ENCODE measurements around the gene ELK3.

The ELK3 gene

GRCh38 chr12:96242597-96242996, 48.4 kb downstream of the ELK3 start:
- TF ChIP-seq NFIC (IDR thresholded peaks at IDR 0.05) = no peak
- no peak for TF ChIP-seq YY1 (IDR thresholded peaks at IDR 0.05; ENCODE audit: low read depth)
- TF ChIP-seq MAX (IDR thresholded peaks at IDR 0.05) = no peak
- TF ChIP-seq RAD21 (IDR thresholded peaks at IDR 0.05; ENCODE audit: low read depth) = no peak
- TF ChIP-seq EGR1 (IDR thresholded peaks at IDR 0.05) = no peak
- TF ChIP-seq TAF1 (IDR thresholded peaks at IDR 0.05; ENCODE audit: low read depth) = no peak
- TF ChIP-seq TCF12 (IDR thresholded peaks at IDR 0.05; ENCODE audit: low read depth) = no peak
- TF ChIP-seq CREB1 (IDR thresholded peaks at IDR 0.05; ENCODE audit: low read depth) = no peak
- no peak for TF ChIP-seq CEBPB (IDR thresholded peaks at IDR 0.05)
- TF ChIP-seq USF1 (IDR thresholded peaks at IDR 0.05) = no peak
- TF ChIP-seq REST (IDR thresholded peaks at IDR 0.05; ENCODE audit: low read depth) = no peak
- no peak for TF ChIP-seq ZBTB7A (IDR thresholded peaks at IDR 0.05; ENCODE audit: low read depth)
- TF ChIP-seq EP300 (IDR thresholded peaks at IDR 0.05; ENCODE audit: borderline replicate concordance) = no peak
- TF ChIP-seq FOXM1 (IDR thresholded peaks at IDR 0.05; ENCODE audit: borderline replicate concordance, low read depth) = no peak
- no peak for TF ChIP-seq TEAD4 (IDR thresholded peaks at IDR 0.05)

GRCh38 chr12:96244826-96245225, 50.7 kb downstream of the ELK3 start:
- TF ChIP-seq FOXM1 (IDR thresholded peaks at IDR 0.05; ENCODE audit: borderline replicate concordance, low read depth) (no peak), CREB1 (IDR thresholded peaks at IDR 0.05; ENCODE audit: low read depth) (no peak), USF1 (IDR thresholded peaks at IDR 0.05) (no peak), TEAD4 (IDR thresholded peaks at IDR 0.05) (no peak), REST (IDR thresholded peaks at IDR 0.05; ENCODE audit: low read depth) (no peak)

- TF ChIP-seq NFIC (IDR thresholded peaks at IDR 0.05) = no peak
- TF ChIP-seq CREB1 (IDR thresholded peaks at IDR 0.05; ENCODE audit: low read depth) = no peak
- TF ChIP-seq FOXM1 (IDR thresholded peaks at IDR 0.05; ENCODE audit: borderline replicate concordance, low read depth) = no peak
- no peak for TF ChIP-seq YY1 (IDR thresholded peaks at IDR 0.05; ENCODE audit: low read depth)
- TF ChIP-seq TEAD4 (IDR thresholded peaks at IDR 0.05) = no peak
- TF ChIP-seq CEBPB (IDR thresholded peaks at IDR 0.05) = no peak
- TF ChIP-seq ZBTB7A (IDR thresholded peaks at IDR 0.05; ENCODE audit: low read depth) = no peak
- no peak for TF ChIP-seq USF1 (IDR thresholded peaks at IDR 0.05)
- no peak for TF ChIP-seq RAD21 (IDR thresholded peaks at IDR 0.05; ENCODE audit: low read depth)
- TF ChIP-seq TCF12 (IDR thresholded peaks at IDR 0.05; ENCODE audit: low read depth) = no peak
- TF ChIP-seq MAX (IDR thresholded peaks at IDR 0.05) = no peak
- no peak for TF ChIP-seq EP300 (IDR thresholded peaks at IDR 0.05; ENCODE audit: borderline replicate concordance)
- TF ChIP-seq EGR1 (IDR thresholded peaks at IDR 0.05) = no peak
Observed at GRCh38 chr12:96246926-96247505, 52.8 kb downstream of the ELK3 start.

- TF ChIP-seq MAX (IDR thresholded peaks at IDR 0.05) (no peak), RAD21 (IDR thresholded peaks at IDR 0.05; ENCODE audit: low read depth) (no peak), TEAD4 (IDR thresholded peaks at IDR 0.05) (no peak), TAF1 (IDR thresholded peaks at IDR 0.05; ENCODE audit: low read depth) (no peak), EP300 (IDR thresholded peaks at IDR 0.05; ENCODE audit: borderline replicate concordance) (no peak), TCF12 (IDR thresholded peaks at IDR 0.05; ENCODE audit: low read depth) (no peak), CEBPB (IDR thresholded peaks at IDR 0.05) (no peak), ZBTB7A (IDR thresholded peaks at IDR 0.05; ENCODE audit: low read depth) (no peak), REST (IDR thresholded peaks at IDR 0.05; ENCODE audit: low read depth) (no peak), USF1 (IDR thresholded peaks at IDR 0.05) (no peak), EGR1 (IDR thresholded peaks at IDR 0.05) (no peak), NFIC (IDR thresholded peaks at IDR 0.05) (no peak), CREB1 (IDR thresholded peaks at IDR 0.05; ENCODE audit: low read depth) (no peak), FOXM1 (IDR thresholded peaks at IDR 0.05; ENCODE audit: borderline replicate concordance, low read depth) (no peak), YY1 (IDR thresholded peaks at IDR 0.05; ENCODE audit: low read depth) (no peak)
Observed at GRCh38 chr12:96247563-96247962, 53.4 kb downstream of the ELK3 start.

All from Ishikawa (cell line).